ENCODE data around the gene DSCAM.

DNA sequence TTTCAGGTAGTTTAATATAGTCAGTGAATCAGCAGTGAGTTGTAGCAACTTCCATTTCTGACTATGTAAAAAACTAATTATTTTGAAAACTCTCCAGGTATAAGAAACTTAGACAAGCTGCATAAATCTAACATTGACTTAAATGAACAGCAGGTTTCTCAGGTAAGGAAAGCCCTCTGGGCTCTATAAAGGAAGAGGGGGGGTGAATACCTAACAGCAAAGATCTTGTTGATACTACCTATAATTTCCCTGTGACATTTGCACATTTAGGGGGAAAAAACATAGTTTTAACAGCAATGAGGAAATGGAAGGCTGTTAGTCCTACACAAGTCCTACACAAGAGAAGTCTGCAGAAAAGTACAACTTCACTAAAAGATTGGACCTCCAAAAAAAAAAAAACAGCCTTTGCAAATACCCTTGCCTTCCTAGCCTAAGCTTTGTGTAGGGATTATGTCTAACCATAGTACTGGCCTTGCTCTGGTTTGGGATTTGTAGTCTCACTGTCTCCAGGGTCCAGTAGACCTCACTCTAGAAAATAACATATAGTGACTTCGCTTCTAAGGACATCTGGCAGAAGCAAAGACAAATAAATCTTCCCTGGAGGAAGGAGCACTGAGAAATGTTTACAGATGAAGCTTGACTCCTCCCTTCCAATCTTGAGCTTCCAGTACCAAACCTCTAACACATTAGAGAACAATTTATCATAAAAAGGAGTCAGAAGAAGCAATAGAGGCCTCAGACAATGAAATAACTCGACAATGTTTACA, 459.8 kb downstream of the DSCAM start:
- TF ChIP-seq FOXP2 (optimal IDR thresholded peaks at IDR 0.05; ENCODE audit: borderline replicate concordance, extremely low read depth, extremely low read length, insufficient read depth) (no peak), POLR2AphosphoS5 (IDR thresholded peaks at IDR 0.05; ENCODE audit: low read depth, low read length) (no peak)

Measured in PFSK-1 (cell line).